HepG2 (cell line): ENCODE measurements around the gene TUBB4B. TPM values are rescaled to one million over a fixed set of nuclear protein-coding genes. Genes with fewer than 3 reads are reported as not detected.

Source experiments
- AHR ChIP-seq: IDR thresholded peaks from 2 replicates; pipeline ENCODE4 v1.6.1; 2018; ENCODE audit warnings: missing genetic modification reagents, missing compliant biosample characterization
- ARID5B ChIP-seq: IDR thresholded peaks from 2 replicates; pipeline ENCODE4 v1.4.0; 2020; ENCODE audit warnings: mild to moderate bottlenecking, missing genetic modification reagents
- BCL6 ChIP-seq: IDR thresholded peaks from 2 replicates; pipeline ENCODE4 v1.6.1; 2016; ENCODE audit warnings: missing genetic modification reagents, missing compliant biosample characterization
- DRAP1 ChIP-seq: IDR thresholded peaks from 2 replicates; pipeline ENCODE4 v1.6.1; 2016; ENCODE audit warnings: missing genetic modification reagents, missing compliant biosample characterization
- FOXJ3 ChIP-seq: sonication (generic); formaldehyde crosslinking; IDR thresholded peaks from 2 replicates; pipeline ENCODE4 v1.4.0; 2020; ENCODE audit warnings: missing genetic modification reagents, mild to moderate bottlenecking, borderline replicate concordance
- HOXA3 ChIP-seq: sonication (generic); formaldehyde crosslinking; IDR thresholded peaks from 2 replicates; pipeline ENCODE4 v1.5.0; 2020; ENCODE audit warnings: missing genetic modification reagents
- KDM5A ChIP-seq: fragments of 200-600 bp; sonication (generic); IDR thresholded peaks from 2 replicates; pipeline ENCODE4 v1.7.0; 2018; ENCODE audit warnings: antibody characterized with exemption, mild to moderate bottlenecking, low read length, borderline replicate concordance
- MIER2 ChIP-seq: IDR thresholded peaks from 2 replicates; pipeline ENCODE4 v1.6.1; 2016; ENCODE audit warnings: missing biosample characterization, missing genetic modification reagents
- MLXIP ChIP-seq: sonication (generic); formaldehyde crosslinking; IDR thresholded peaks from 2 replicates; pipeline ENCODE4 v1.9.0; 2021; ENCODE audit warnings: missing genetic modification reagents, borderline replicate concordance
- NCOA5 ChIP-seq: sonication (generic); formaldehyde crosslinking; IDR thresholded peaks from 2 replicates; pipeline ENCODE4 v1.4.0; 2020; ENCODE audit warnings: missing genetic modification reagents
- STAT5B ChIP-seq: sonication (generic); formaldehyde crosslinking; IDR thresholded peaks from 2 replicates; pipeline ENCODE4 v1.4.0; 2020; ENCODE audit warnings: missing genetic modification reagents
- UBTF ChIP-seq: sonication (generic); formaldehyde crosslinking; IDR thresholded peaks from 2 replicates; pipeline ENCODE4 v1.4.0; 2020; ENCODE audit warnings: mild to moderate bottlenecking, missing genetic modification reagents
- WIZ ChIP-seq: sonication (generic); formaldehyde crosslinking; IDR thresholded peaks from 2 replicates; pipeline ENCODE4 v1.5.1; 2020; ENCODE audit warnings: mild to moderate bottlenecking, missing genetic modification reagents
- ZBTB37 ChIP-seq: sonication (generic); formaldehyde crosslinking; IDR thresholded peaks from 2 replicates; pipeline ENCODE4 v1.4.0; 2020; ENCODE audit warnings: mild to moderate bottlenecking, missing genetic modification reagents
- ZFY ChIP-seq: sonication (generic); formaldehyde crosslinking; IDR thresholded peaks from 2 replicates; pipeline ENCODE4 v1.4.0; 2020; ENCODE audit warnings: missing genetic modification reagents
- ZNF709 ChIP-seq: sonication (generic); formaldehyde crosslinking; IDR thresholded peaks from 2 replicates; pipeline ENCODE4 v1.5.0; 2020; ENCODE audit warnings: mild to moderate bottlenecking, missing genetic modification reagents
- polyA plus RNA-seq, 8 experiments: library from polyadenylated mRNA; depleted of rRNA in 3 of 8; stranded (reverse) in 7 of 8; unstranded in 1 of 8; fragments of >200 nt; fragmentation: Illumina TruSeq in 4 of 8; extraction: Trizol in 4 of 8; gene quantifications; 2 replicates each; pipeline versions ENCODE4 v1.2.1 to v1.2.3, GENCODE V29; 2011 to 2016; ENCODE audit warnings: low read depth in 4 of 8, missing spikeins in 1 of 8, mixed read lengths in 1 of 8; ENCODE audit not compliant: insufficient read depth in 1 of 8
- total RNA-seq, 5 experiments: library from RNA; depleted of rRNA; stranded (reverse); fragments of >200 nt; fragmentation: Illumina TruSeq; extraction: Trizol; gene quantifications; 2 replicates each; pipeline ENCODE4 v1.2.3, GENCODE V29; 2016; ENCODE audit warnings: low read depth in 1 of 5

TUBB4B gene
- total and polyA plus RNA-seq, 2 of the 13 experiments (the other 11 are each of a cell fraction or from before 2014, with no cell fraction given), result 182 to 412 TPM

GRCh38 chr9:137205126-137206069 is 35.7 kb upstream of the TUBB4B start, which contains the start of the genes NDOR1 and TMEM203 (continued):
- no peak for TF ChIP-seq AHR (CRISPR knock-in tag)
- TF ChIP-seq MIER2 (CRISPR knock-in tag), result no peak
- TF ChIP-seq WIZ, result no peak
- no peak for TF ChIP-seq MLXIP (CRISPR knock-in tag)
- TF ChIP-seq UBTF, result peak; percentile 73
- peak; percentile 98 for TF ChIP-seq HOXA3
- TF ChIP-seq BCL6, result 0 out of 2 replicates have a peak, but pooled peaks have one; percentile 23
- peak; percentile 49; the same call in 1 of the 2 replicates for TF ChIP-seq ARID5B (CRISPR knock-in tag)
- no peak for TF ChIP-seq ZNF709 (CRISPR knock-in tag)
- no peak for TF ChIP-seq STAT5B (CRISPR knock-in tag)
- no peak for TF ChIP-seq NCOA5 (CRISPR knock-in tag)
- 0 out of 2 replicates have a peak, but pooled peaks have one; percentile 26 for TF ChIP-seq DRAP1 (CRISPR knock-in tag)
- no peak for TF ChIP-seq FOXJ3 (CRISPR knock-in tag)
- TF ChIP-seq ZBTB37 (CRISPR knock-in tag), result no peak
- TF ChIP-seq ZFY (CRISPR knock-in tag), result peak; percentile 94
- peak; percentile 99 for TF ChIP-seq KDM5A
